Pons (tissue), 1 donor: ENCODE data around the gene SORCS2.

ENCODE experiments used
- DNase-seq: peaks from one replicate; pipeline ENCODE4 v3.0.0-alpha.2; 2016; ENCODE audit warnings: low spot score

SORCS2 gene

DNA sequence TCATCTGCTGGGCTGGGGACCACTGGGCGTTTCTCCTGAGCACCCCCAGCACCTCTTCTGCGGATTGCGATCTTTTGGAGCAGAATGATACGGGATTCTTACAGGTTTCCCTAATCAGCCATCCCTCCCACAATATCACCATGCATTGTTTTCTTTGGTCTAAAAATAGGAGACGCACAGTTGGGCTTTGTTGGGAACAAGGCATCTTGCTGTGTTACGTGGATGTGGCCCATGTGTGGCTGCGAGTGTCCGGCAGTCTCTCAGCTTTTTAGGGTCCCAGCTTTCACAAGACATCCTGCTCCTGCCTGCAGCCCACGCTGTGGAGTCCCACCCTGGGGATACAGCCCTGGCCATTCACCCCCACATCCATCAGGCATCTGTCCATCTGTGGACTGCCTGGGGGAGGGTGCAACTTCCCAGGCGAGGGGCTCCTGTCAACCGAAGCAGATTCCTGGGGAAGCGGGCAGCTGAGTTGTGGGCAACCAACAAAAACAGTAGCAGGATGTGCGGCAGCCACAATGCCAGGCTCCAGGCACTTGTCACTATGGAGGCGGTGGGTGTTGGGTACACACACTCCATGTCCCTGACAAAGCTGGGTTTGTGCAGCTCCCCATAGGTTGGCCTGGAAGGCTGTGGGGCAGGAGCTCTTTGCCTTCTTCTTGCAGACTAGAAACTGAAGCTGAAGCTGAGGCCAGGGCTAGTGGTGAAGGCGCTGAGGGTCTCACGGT is 427.9 kb downstream of the SORCS2 start:
- peak; percentile 69 for DNase-seq

DNA sequence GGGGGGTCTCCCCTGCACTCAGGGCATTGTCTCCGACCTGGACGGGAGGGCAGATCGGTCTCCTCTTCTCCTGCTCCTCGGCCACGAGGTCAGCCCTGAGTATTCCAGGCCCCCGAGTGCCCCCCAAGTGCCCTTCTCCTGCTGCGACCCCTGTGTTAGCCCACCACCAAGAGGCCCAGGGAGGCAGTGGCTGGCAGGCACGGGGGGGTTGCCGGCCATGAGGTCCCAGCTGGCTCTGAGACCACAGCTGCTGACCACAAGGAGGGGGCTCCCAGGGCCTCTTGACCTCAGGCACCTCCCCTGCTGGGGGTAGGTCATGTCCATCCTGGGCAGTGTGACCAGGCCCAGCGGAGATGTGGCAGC is 428.5 kb downstream of the SORCS2 start:
- no peak for DNase-seq

DNA sequence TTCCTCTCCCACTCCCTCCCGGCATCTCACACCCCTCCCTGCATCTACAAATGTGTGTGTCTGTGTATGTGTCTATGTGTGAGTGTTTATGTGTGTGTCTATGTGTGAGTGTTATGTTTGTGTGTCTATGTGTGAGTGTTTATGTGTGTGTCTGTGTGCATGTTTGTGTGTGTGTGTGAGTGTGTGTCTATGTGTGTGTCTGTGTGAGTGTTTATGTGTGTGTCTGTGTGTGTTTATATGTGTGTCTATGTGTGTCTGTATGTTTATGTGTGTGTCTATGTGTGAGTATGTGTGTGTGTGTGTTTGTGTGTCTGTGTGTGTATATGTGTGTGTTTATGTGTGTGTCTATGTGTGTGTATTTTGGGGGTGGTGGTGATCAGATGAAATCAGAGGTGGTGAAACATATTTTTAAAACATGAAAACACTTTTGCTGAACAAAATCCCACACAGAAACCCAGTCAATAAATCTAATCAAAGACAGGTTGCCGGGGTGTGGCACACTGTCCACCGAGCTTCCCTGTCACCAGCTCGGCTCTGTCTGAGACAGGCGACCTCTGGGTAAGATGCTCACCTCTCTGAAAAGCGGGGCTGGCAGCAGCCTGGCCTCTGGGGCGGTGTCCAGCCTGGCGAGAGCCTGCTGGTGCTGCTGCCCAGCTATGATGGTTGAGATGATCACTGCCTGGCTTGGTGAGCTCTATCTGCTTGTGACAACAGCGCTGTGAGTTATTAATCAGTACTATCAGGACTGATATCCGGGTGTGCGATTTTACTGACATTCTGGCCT is 429.1 kb downstream of the SORCS2 start:
- DNase-seq: no peak

DNA sequence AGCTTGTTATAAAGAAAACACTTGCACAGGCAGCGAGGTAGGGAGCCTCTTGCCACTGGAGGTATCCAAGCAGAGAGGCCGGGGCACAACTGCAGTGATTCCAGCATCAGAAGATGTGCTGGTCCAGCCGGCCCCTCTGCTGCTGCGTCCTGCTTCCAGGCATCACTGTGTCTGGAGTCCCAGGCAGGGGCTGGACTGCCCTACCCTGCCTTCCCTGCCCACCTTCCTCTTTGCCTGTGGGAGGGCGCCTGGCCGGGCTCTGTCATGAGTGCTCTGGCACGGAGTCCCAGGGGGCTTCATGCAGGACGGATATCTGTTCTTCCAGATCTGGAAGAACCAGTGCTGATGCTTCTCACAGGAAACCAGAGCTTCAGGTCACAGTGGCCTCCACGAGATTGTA is 430.0 kb downstream of the SORCS2 start:
- DNase-seq: no peak

DNA sequence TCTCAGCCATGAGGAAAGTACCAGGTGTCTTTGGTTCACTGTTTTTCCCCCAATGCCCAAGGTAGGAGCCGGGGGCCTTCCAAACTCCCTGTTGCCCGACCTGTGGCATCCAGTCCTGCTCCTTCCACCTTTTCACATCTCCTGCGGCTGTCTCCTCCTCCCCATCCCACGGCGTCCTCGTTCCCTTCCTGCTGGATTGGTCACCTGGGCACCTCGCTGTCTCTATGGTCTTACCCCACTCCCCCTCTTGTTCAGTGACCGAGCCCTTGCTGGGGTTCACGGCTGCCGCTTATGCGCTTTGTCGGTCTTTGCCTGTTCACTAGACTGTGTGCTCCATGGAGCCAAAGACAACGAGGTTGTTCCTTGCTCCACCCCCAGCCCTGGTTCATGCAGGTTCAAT is 431.1 kb downstream of the SORCS2 start:
- no peak for DNase-seq

DNA sequence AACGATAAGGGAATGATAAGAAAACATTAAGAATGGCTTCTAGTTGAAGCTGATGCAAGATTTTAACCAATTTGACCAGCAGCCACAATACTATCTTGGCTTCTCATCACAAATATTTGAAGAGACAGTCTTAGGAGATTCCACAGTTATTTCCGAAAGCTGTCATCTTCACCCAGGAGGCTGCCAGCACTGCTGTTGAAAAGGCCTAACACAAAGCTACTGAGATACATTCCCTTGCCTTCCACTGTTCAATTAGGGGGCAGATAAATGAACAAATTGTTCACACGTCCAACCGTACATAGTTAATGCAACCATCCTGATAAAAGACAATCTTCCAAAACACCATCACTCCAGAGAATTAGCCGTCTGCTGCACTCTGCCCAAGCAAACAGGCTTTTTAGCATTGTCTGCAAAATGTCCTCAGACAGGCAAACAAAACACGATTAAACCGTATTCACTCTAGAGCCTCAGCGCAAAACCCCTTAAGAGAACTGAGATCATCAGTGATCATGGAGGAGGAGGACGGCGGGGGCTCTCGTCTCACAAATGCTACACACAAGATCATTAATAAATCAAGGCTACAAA is 432.1 kb downstream of the SORCS2 start:
- DNase-seq: peak; percentile 24

DNA sequence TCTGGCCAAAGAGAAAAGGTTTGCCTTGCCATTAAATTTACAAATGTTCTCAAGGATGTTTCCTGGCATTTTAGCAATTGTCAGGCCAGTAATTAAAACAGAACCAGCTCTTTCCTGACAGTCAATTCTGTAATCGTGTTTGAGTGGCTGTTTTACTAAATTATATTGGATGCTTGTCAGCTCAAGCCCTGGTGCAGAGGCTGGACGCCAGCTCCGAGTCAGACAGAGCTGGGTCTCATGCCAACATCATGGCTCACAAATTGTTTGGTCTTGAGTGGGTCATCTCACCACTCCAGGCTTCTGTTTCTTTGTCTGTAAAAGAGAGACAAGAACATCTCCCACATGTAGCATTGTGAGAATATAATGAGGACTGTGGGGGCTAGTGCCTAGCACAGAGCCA is 432.7 kb downstream of the SORCS2 start:
- peak; percentile 72 for DNase-seq

DNA sequence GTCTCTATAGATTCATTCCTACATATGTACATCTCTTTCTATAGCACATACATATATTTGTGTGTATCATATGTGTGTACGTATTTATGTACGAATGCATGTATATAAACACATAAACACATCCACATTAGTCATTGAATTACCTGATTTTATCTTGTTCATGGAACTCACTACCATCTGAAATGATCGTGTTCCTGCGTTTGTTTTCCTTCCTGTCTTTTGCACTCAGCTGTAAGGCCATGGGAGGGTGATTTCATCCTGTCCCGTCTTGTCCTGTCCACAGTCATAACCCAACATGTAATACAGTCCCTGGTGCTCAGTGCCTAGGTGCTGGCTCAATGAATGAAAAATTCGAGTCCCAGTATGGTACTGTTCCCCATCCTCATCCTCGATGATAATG is 434.2 kb downstream of the SORCS2 start:
- DNase-seq: no peak

DNA sequence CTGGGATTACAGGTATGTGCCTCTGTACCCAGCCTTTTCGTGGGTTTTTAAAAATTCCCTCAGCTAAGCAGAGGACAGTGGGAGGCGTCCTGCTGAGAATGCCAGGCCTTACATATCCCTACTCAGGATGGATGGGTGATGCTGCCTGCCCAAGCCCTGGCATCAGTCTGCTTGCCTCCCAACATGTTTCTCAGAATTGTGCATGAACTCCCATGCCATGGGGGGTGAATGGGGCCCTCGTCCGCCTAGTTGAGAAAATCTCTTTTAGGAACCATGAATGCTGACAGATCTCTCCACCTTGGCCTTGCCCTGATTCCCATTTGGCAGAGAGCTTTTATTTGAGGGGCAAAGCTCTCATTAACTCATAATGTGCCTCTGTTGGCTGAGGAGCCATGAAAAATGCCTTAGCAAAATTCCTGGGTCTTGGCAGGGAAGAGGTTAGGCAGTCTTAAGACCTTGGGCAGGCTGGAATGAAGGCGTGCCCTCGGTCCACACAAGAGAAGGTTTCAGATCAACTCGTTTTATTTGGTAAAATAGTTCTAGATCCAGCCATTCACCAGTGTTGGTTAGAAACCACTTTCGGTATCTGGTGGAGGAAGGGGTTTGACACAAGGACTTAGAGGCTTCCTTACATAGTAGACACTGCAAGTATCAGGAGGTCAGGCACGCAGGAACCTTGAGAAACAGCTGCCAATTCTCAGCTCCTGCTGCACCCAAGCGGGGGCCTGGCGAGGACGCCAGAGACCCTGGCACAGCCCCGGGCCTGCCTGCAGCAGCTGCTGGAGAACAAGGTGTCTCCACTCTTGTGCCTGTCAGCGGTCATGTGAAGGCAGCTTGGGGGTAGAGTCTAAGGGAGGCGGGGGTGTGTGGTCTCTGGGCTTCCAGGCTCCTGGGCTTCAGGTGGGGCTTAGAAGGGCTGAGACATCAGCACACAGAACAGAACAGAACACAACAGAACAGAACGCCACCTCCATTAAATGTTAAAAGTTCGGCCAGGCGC is 435.2 kb downstream of the SORCS2 start:
- no peak for DNase-seq

DNA sequence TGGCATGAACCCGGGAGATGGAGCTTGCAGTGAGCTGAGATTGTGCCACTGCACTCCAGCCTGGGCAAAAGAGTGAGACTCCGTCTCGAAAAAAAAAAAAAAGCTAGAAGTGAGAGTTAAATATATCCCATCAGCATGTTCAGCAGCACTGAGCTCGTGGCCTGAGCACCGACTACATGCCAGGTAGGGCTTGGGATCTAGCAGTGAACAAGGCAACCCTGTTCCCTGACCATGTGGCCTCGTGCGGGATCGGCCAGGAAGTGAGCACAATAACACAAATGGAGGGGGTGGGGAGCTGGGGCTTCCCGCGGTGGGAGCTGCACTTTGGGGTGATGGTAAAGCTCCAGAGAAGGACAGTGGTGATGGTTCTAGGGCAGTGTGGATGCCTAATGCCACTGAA is 436.1 kb downstream of the SORCS2 start:
- no peak for DNase-seq

DNA sequence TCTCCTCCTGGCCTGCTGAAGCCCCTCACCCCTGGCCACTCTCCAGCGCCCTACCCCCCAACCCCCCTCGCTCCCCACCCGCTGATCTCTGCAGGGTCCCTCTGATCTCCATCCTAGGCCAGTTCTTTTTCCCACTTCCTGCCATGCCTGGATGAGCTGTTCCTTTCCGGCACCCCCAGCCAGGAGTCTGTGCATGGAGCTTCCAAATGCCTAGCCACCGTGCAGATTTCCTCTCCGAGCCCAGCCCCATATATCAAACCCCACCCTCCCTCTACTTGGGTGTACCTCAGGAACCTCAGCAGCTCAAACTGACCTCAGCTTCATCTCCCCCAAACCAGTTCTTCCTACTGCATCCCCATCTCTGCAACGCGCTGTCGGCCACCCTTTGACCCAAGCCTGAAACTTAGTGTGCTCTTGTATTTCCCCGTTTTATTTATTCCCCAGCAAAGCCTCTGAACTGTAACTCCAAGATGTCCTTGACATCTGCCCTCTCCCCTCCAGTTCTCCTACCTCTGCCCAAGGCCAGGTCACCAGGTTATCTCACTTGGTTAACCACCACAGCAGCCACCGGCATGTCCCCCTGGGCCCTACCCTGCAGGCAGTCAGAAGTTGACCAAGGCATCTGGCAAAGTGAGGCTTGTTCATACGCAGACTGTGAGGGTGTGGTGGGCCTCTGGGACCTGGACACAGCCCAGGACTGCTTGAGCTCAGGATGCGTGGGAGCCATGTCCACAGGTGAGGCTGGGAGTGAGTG is 437.3 kb downstream of the SORCS2 start:
- DNase-seq: no peak

DNA sequence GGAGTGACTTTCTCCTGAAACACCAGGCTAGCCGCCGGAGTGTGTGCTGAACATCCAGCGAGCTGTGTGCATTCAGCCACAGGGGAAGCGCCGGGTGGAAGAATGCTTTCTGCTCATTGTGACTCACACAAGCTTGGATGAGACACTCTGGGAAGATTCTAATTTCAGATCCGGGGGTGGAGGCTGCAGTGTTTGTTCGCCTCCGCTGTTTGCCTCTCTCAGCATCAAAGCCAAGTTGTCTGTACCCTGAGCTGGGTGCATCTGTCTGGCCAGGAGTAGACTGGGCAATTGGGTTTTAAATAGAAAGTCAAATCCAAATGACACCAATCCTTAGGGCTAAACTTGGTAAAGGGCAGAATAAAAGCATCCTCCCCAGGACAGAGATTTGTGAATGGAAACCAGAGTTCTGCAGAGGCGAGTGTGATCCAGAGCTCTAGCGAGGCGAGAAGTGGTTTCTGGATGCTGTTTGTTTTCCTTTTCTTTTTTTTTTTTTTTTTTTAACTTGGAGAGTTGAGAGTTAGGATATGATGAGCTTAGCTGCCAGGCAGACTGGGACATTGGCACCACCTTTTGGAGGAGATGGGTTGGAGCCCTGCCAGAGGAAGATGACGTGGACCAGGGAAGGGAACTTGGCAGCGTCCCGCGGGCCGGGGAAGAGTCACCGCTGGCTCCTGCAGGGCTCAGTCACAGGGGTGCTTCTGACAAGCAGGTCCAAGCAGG is 438.4 kb downstream of the SORCS2 start:
- no peak for DNase-seq

DNA sequence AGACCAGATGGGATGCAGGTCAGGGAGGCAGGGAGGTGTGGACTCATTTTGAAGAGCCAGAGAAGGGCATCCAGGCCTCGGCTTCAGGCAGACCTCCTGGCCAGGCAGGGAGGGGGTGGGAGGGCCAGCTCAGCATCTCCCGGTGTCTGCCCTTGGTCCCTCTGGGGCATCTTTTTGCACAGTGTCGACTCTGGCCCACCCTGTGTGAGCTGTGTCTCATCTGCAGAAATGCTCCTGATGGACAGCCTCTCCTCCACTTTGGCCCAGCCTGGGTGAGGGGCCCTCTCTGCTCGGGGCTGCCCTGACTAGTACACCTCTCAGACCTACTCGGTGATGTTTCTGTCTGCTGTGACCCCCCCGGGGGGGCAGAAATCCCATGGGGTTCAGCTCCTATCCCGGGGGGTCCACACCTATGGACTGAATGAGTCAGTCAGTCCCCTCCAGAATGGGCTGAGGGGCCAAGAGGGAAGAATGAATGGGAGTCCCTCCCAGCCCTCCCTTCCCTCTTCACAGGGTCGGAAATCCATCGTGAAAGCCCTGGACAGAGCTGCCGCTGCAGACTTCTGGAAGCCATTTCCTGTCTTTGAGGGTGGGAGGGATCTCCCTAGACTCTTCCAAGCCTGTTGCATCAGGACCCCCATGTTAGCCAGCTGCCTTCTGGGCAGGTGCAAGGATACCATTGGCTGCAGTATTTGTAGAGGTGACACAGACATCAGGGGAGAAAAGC is 439.1 kb downstream of the SORCS2 start:
- no peak for DNase-seq

DNA sequence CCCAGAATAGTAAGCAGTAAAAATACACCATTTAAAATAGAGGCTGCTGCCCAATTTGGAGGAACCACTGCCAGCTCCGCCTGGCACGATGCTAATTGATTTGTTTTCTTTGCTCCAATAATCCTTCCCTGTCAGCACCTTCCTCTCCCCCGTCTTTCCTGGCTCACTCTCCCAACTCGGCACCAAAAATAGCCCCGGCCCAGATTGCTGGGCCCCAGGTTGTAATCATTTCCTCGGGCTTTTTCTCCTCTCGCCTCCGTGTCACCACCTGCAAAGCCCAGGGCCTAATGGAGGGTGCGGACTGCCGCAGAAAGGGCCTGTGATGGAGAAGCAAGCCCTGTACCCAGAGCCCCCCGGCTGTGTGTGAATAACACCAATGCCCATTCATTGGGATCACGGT is 440.0 kb downstream of the SORCS2 start:
- DNase-seq: no peak

DNA sequence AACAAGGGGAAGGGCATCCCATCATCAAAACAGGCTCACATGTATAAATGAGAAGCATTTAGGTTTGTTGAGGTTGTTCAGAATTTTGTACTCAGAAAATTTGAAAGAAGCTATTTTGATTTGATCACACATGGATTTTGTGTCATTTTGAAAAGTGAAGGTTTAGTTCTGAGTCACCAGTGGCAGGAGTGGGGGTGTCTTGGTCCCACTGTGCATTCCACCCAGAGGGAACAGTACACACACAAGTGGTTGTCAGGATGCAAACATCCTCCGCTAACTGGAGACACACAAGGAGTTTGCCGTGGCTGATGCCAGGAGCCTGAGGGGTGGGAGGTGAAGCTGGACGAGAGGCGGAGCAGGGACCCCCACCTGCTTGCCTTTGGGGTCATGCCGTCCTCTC is 440.6 kb downstream of the SORCS2 start:
- no peak for DNase-seq

DNA sequence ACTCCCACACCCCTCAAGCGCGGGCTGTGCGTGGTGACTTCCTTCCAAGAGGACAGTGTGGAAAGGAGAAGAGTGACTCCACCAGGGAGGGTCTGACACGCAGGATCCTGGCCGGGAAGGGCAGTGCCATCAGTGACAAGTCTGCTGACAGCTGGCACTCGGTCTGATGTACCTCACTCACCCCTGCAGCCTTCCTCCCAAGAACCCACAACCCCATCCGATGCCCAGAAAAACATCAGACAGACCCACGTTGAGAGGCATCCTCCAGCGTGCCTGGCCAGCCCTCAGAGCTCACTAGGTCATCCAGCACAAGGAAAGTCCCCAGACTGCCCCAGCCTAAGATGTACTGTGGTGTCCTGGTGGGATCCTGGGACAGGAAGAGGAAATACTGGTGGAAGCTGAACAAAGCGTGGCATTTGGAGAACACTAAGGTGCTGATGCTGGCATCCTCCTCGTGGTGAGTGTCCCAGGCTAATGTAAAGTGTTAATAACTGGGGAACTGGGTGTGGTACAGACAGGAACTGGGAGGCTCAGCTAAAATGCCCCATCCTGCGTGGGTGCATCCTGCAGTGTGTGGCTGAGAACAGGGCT is 442.4 kb downstream of the SORCS2 start:
- no peak for DNase-seq

DNA sequence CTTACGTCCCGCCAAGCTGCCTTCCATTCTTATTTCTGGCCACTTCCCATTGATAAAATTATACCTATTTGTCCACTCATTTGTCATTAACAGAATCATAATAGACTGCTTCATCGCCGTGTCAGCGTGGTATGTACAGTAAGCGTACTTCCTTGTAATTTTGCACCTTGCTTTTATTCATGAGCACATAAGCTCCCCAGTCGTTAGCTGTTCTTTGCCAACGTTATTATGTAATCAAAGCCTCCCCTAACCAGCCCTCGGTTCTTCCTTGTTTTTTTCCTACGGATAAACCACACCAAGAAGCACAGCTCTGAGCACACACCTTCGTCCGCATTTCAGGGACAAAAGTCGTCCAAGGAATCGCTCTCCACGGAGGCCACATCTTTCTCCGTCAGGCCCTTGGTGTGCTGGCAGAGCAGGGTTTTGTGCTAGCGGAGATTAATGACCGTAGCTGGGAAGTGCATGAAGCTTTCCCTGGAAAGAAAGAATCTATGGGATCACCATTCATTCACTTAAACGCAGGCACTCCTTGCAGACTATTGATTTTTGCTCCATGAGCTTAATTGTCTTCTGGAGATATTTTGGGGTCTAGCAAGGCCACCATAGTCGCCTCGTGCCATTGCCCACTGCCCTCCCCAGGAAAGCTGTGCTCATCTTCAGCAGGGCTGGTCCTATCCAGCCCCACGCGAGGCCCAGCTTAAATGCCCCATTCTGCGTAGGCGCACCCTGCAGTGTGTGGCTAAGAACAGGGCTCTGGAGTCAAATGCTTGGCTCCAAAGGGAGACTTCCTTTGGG is 443.3 kb downstream of the SORCS2 start:
- DNase-seq: no peak

DNA sequence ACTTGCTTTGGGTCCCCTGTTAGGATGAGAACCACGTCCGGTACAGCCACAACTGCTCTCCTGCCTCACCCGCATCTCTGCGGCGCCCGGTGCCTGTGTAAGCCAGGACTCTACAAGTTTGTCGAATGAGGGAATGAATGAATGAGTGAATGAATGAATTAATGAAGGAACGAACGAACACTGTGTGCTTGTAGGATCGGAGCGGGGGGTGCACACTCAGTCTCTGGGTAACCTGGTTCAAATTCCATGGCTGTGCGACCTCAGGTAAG is 443.8 kb downstream of the SORCS2 start:
- DNase-seq: no peak

DNA sequence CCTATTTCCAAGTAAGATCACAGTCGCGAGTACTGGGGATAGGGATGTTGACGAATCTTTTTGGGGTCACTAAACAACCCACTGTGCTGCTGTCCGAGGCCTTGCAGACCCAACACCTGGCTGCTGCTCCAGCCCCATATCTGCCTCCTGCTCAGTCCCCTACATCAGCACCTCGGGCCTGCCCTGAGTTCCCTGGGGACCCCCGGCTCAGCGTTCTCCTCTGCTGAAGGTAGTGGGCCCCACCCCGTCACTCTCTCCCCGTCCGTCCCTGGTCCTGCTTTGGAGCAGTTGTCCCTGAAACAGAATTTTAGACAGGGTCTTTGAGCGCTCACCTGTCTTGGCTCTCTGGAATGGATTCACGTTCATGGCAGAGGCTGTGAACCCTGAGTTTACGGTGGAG is 444.8 kb downstream of the SORCS2 start:
- no peak for DNase-seq
